Neuronal stem cell (in vitro differentiated cells): ENCODE data around the gene SUPT4H1.
A peak's percentile ranks its signal among the peaks of the same experiment; 100 is the strongest.

ENCODE experiments used
- DNase-seq: peaks from one replicate; pipeline ENCODE4 v3.0.0-alpha.2; 2013; ENCODE audit warnings: low spot score
- H2AFZ ChIP-seq: one replicate; pipeline ENCODE4 v1.6.1; 2013; ENCODE audit warnings: mild to moderate bottlenecking, low read length, inconsistent platforms
- H2AK5ac ChIP-seq: 2 replicates; pipeline ENCODE4 v1.6.1; 2013; ENCODE audit warnings: low read depth, mild to moderate bottlenecking, inconsistent platforms, low read length, moderate library complexity, mixed read lengths
- H2BK120ac ChIP-seq: 2 replicates; pipeline ENCODE4 v1.6.1; 2013; ENCODE audit warnings: low read depth, mild to moderate bottlenecking, inconsistent platforms, low read length, moderate library complexity, mixed read lengths
- H2BK12ac ChIP-seq: one replicate; pipeline ENCODE4 v1.6.1; 2013; ENCODE audit warnings: low read length, inconsistent platforms
- H2BK15ac ChIP-seq: 2 replicates; pipeline ENCODE4 v1.6.1; 2013; ENCODE audit warnings: mild to moderate bottlenecking, low read length, inconsistent platforms, mixed read lengths
- H2BK5ac ChIP-seq: one replicate; pipeline ENCODE4 v1.6.1; 2013; ENCODE audit warnings: inconsistent platforms, mild to moderate bottlenecking, low read length, moderate library complexity
- H3K14ac ChIP-seq: one replicate; pipeline ENCODE4 v1.6.1; 2013; ENCODE audit warnings: low read length, inconsistent platforms
- H3K18ac ChIP-seq: 2 replicates; pipeline ENCODE4 v1.6.1; 2013; ENCODE audit warnings: low read length, inconsistent platforms
- H3K23ac ChIP-seq: 2 replicates; pipeline ENCODE4 v1.6.1; 2013; ENCODE audit warnings: low read depth, mild to moderate bottlenecking, mixed read lengths, low read length, inconsistent platforms; ENCODE audit not compliant: poor library complexity
- H3K27ac ChIP-seq: replicated peaks from 3 replicates; pipeline ENCODE4 v1.5.1; 2013; ENCODE audit warnings: low read length, inconsistent platforms
- H3K27me3 ChIP-seq, 3 experiments: 2 replicates each; pipeline ENCODE4 v1.6.1; 2013; ENCODE audit warnings: low read length in 3 of 3, mild to moderate bottlenecking in 2 of 3, inconsistent platforms in 1 of 3, low read depth in 1 of 3, mixed read lengths in 1 of 3, moderate library complexity in 1 of 3; ENCODE audit not compliant: control insufficient read depth in 3 of 3, insufficient read depth in 3 of 3
- H3K36me3 ChIP-seq, 2 donors: replicated peaks in 1 of 2; 2 replicates each; pipeline ENCODE4 v1.6.1; 2013; ENCODE audit warnings: low read length in 2 of 2; ENCODE audit not compliant: control insufficient read depth in 2 of 2, insufficient read depth in 2 of 2
- H3K4ac ChIP-seq: 2 replicates; pipeline ENCODE4 v1.6.1; 2013; ENCODE audit warnings: inconsistent platforms, mild to moderate bottlenecking, low read length, moderate library complexity
- H3K4me1 ChIP-seq, 2 donors: 1 replicate in 1 of 2; 2 replicates in 1 of 2; pipeline ENCODE4 v1.6.1; 2013; ENCODE audit warnings: low read length in 2 of 2, low read depth in 1 of 2; ENCODE audit not compliant: control insufficient read depth in 2 of 2, insufficient read depth in 1 of 2
- H3K4me2 ChIP-seq: one replicate; pipeline ENCODE4 v1.6.1; 2013; ENCODE audit warnings: mild to moderate bottlenecking, low read length, inconsistent platforms; ENCODE audit not compliant: insufficient read depth, poor library complexity, severe bottlenecking
- H3K4me3 ChIP-seq, 2 donors: 2 replicates each; pipeline ENCODE4 v1.5.1; 2013; ENCODE audit warnings: low read length in 2 of 2, mild to moderate bottlenecking in 2 of 2, inconsistent platforms in 1 of 2, moderate library complexity in 1 of 2
- H3K79me1 ChIP-seq: one replicate; pipeline ENCODE4 v1.6.1; 2013; ENCODE audit warnings: low read depth, mild to moderate bottlenecking, inconsistent platforms, low read length, moderate library complexity
- H3K9ac ChIP-seq: one replicate; pipeline ENCODE4 v1.6.1; 2013; ENCODE audit warnings: mild to moderate bottlenecking, low read depth, low read length, inconsistent platforms; ENCODE audit not compliant: poor library complexity
- H3K9me3 ChIP-seq, 2 donors: replicated peaks in 1 of 2; 2 replicates each; pipeline versions ENCODE3 to v1.6.1; 2013; ENCODE audit warnings: low read length in 2 of 2, mild to moderate bottlenecking in 2 of 2, inconsistent platforms in 1 of 2, low read depth in 1 of 2, mixed read lengths in 1 of 2, moderate library complexity in 1 of 2; ENCODE audit not compliant: control insufficient read depth in 2 of 2, insufficient read depth in 1 of 2
- H4K8ac ChIP-seq: one replicate; pipeline ENCODE4 v1.6.1; 2013; ENCODE audit warnings: low read depth, mild to moderate bottlenecking, inconsistent platforms, low read length, moderate library complexity
- H4K91ac ChIP-seq: one replicate; pipeline ENCODE4 v1.6.1; 2013; ENCODE audit warnings: low read length, low read depth, mild to moderate bottlenecking, inconsistent platforms; ENCODE audit not compliant: poor library complexity
- WGBS, 2 donors: extraction: QIAGEN DNeasy Blood & Tissue Kit; methylation state at CpG; one replicate each; pipeline ENCODE4 v1.1.7; 2013; ENCODE audit warnings: missing lambda C conversion rate in 2 of 2, mixed read lengths in 1 of 2; ENCODE audit not compliant: insufficient read length in 2 of 2, insufficient replicate concordance in 1 of 2; ENCODE audit errors: extremely low coverage in 2 of 2; 5-methylcytosine and 5-hydroxymethylcytosine counted together

Gene SUPT4H1

DNA sequence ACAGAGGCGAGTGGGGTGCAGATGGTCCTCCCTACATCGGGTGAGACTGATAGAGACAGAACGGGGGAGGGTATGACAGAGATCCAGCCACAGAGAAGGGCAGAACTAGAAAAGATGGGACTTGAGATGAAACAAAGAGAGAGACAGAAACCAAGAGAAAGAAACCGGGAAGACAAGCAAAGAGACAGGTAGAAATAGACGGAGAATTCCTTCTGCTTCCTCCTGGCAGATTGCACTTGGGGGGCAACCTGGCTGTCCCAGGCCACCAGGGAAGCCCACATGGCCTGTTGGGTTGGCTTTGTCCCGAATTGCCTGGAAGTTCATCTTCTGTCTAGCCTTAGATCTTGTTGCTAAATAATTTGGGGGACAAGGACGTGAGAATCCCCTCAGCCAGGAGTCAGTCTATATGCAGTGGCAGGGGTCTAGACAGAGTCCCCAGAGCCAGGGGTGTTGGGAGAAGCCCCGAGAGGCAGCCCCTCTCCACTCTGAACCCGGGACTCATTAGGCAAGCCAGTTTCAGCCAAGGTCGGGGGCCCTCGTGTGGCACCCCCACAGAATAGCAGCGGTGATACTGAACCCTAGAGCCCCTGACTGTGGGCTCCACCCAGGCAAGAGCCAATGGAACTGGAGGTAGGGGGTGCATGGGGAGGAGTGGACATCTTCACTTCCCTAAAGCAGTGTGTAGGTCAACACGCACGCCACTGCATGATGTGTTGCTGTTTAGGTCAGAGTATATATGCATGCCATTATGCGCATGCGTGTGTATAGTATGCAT is 22.8 kb downstream of the SUPT4H1 start:
- Histone ChIP-seq H3K4me3 (peak overlapping the region; percentile 41 to 74), H2BK5ac (no peak overlapping the region), H3K9me3 (no peaks in the 10 kb centered on the region), H4K91ac (no peak overlapping the region), H3K4ac (no peak overlapping the region), H3K18ac (peak overlapping the region; percentile 24), H3K79me1 (peaks cover 6% of the 10 kb centered on the region), H4K8ac (no peak overlapping the region), H3K4me2 (peak overlapping the region; percentile 75), H2BK12ac (no peak overlapping the region), H2BK15ac (no peak overlapping the region), H3K4me1 (peaks cover 13 to 30% of the 10 kb centered on the region in 2 donors), H2AFZ (peak overlapping the region; percentile 86), H3K9ac (peak overlapping the region; percentile 75), H3K27me3 (peaks cover 0 to 17% (median 0%) of the 10 kb centered on the region in 3 experiments), H3K23ac (peak overlapping the region; percentile 30), H2BK120ac (no peak overlapping the region), H3K14ac (no peak overlapping the region), H3K27ac (peak overlapping the region; percentile 33), H3K36me3 (no peaks in the 10 kb centered on the region), H2AK5ac (peak overlapping the region; percentile 59)
- DNase-seq, result no peak
- WGBS, 2 donors, result no CpG with 5 or more reads among the region's 16 CpGs

DNA sequence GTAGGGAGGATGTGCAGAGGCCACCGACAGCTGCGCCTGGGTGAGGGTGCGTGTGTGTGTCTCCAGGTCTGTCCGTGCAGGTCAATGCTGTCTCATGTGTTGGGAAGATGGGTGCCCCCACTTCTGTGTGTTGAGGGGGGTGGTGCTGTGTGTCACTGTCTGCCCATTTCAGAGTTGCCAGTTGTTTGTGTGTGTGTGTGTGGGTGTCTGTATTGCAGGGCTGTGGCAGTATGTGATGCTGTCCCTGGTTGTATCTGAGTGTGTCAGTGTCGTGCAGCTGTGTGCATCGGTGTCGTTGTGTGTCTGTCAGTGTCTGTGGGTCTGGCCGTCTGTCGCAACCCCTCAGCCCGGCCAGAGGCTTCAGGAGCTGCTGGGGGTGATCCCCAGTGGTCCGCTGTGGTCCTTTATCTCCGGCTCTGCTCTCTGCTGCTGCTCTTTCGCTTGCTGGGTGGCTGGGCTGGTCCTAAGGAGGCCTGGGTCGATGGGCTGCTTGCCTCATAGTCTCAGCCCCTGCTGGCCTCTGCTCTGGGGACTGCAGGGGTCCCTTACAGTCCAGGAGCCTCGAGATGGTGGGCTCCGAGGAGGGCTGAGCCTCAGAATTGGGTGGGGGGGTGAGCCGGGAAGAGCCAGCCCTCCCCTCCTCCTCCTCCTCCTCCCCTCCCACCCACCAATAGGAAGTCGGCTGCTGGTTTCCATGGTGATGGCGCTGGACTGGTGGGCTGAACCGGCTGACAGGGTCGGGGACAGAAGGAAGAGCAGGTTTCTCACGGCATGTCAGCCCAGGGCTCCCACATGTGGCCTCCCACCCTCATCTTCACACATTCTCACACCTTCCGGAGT is 23.6 kb downstream of the SUPT4H1 start, which contains the start of gene TSPOAP1:
Gene TSPOAP1 (minus strand): TSS at position 601 of the 840 bp plus-strand sequence. CDS start 875 bp downstream, outside the sequence.
- Histone ChIP-seq H3K36me3 (no peaks in the 10 kb centered on the region), H3K4me1 (peaks cover 13 to 37% of the 10 kb centered on the region in 2 donors), H2AK5ac (peak within 1 kb of the TSS; percentile 98), H4K8ac (no peak within 1 kb of the TSS), H3K14ac (peak within 1 kb of the TSS; percentile 72), H2BK12ac (peak within 1 kb of the TSS; percentile 96), H3K27me3 (peaks cover 0 to 25% (median 0%) of the 10 kb centered on the region in 3 experiments), H4K91ac (peak within 1 kb of the TSS; percentile 81), H3K27ac (peak within 1 kb of the TSS; percentile 50), H3K4me3 (peak within 1 kb of the TSS; percentile 41 to 74), H2BK5ac (peak within 1 kb of the TSS; percentile 94), H2BK15ac (peak within 1 kb of the TSS; percentile 69), H3K9me3 (no peaks in the 10 kb centered on the region), H3K4me2 (peak within 1 kb of the TSS; percentile 75), H3K9ac (peak within 1 kb of the TSS; percentile 81), H2BK120ac (peak within 1 kb of the TSS; percentile 51), H3K18ac (peak within 1 kb of the TSS; percentile 94), H3K23ac (peak within 1 kb of the TSS; percentile 30), H3K4ac (peak within 1 kb of the TSS; percentile 72), H2AFZ (peak within 1 kb of the TSS; percentile 86), H3K79me1 (peaks cover 6% of the 10 kb centered on the region)
- WGBS, 2 donors, result no CpG with 5 or more reads among the region's 23 CpGs
- no peak for DNase-seq

DNA sequence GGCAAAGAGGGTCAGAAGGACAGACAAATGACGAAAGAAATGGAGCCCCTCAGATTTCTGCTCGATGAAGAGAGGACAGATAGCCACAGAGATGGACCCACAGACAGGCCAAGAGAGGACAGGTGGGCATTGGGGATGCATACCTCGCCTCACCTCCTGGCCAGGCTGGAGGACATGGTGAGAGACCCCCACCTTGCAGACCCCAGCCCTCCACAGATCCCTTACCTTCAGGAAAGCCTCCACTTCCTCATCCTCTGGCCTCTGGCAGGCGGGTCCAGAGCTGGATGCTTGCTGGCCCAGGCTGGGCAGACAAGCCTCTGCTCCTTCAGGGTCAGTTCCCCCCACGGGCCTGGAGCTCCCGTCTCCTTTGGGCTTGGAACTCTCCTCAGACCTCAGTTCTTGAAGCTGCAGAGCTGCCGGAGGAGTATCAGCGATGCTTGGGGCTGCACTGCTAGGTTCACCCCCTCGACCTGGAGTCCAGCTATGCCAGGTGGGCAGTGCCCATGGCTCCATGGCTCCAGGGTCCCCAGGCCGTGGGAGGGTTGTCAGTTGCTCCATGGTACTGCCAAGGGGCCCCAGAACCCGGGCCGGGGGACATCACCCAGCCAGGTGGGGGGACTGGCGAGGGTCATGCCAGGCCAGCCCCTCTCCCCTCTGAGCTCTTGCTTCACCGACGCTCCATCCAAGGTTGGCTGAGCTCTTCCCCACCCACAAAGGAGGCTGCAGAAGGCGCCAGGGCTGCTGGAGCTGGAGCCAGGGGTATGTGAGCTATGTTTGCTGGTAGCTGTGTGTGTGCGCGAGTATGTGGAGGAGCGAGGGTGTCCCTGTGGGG is 24.4 kb downstream of the SUPT4H1 start:
- Histone ChIP-seq H2BK15ac (peak overlapping the region; percentile 69), H4K91ac (peak overlapping the region; percentile 81), H2BK120ac (peak overlapping the region; percentile 51), H3K4ac (peak overlapping the region; percentile 72), H3K14ac (peak overlapping the region; percentile 72), H2BK5ac (peak overlapping the region; percentile 94), H3K9ac (peak overlapping the region; percentile 81), H3K23ac (peak overlapping the region; percentile 4), H3K9me3 (no peaks in the 10 kb centered on the region), H2AFZ (peak overlapping the region; percentile 86), H4K8ac (no peak overlapping the region), H3K4me2 (peak overlapping the region; percentile 29), H2BK12ac (peak overlapping the region; percentile 96), H3K36me3 (no peaks in the 10 kb centered on the region), H3K27me3 (peaks cover 0 to 29% (median 0%) of the 10 kb centered on the region in 3 experiments), H3K18ac (peak overlapping the region; percentile 88), H3K4me1 (peaks cover 13 to 37% of the 10 kb centered on the region in 2 donors), H3K4me3 (peak overlapping the region in 1 of 2 donors; percentile 38), H2AK5ac (peak overlapping the region; percentile 98), H3K27ac (peak overlapping the region; percentile 50), H3K79me1 (peaks cover 6% of the 10 kb centered on the region)
- no CpG with 5 or more reads among the region's 19 CpGs for WGBS, 2 donors
- no peak for DNase-seq
